ENCODE results near the gene NFATC1.

Gene NFATC1

GRCh38 chr18:79506191-79507075 is 110.7 kb downstream of the NFATC1 start:
- DNase-seq (ENCODE audit: low read depth in 2 of 2, low spot score in 1 of 2): no peak

- no peak for DNase-seq (ENCODE audit: low read depth in 2 of 2, low spot score in 1 of 2)
These were observed 111.4 kb downstream of the NFATC1 start for GRCh38 chr18:79507076-79507545.

GRCh38 chr18:79507546-79508480 is 112.1 kb downstream of the NFATC1 start:
- DNase-seq (ENCODE audit: low read depth in 2 of 2, low spot score in 1 of 2): no peak

- no peak for DNase-seq (ENCODE audit: low read depth in 2 of 2, low spot score in 1 of 2)
These were observed 113.1 kb downstream of the NFATC1 start for GRCh38 chr18:79508565-79509535.

GRCh38 chr18:79509536-79509930 is 113.8 kb downstream of the NFATC1 start:
- DNase-seq (ENCODE audit: low read depth in 2 of 2, low spot score in 1 of 2): no peak

- no peak for DNase-seq (ENCODE audit: low read depth in 2 of 2, low spot score in 1 of 2)
These were observed 114.4 kb downstream of the NFATC1 start for GRCh38 chr18:79510046-79510685.

- DNase-seq (ENCODE audit: low read depth in 2 of 2, low spot score in 1 of 2): no peak
These were observed 115.1 kb downstream of the NFATC1 start for GRCh38 chr18:79510731-79511241.

- no peak for DNase-seq (ENCODE audit: low read depth in 2 of 2, low spot score in 1 of 2)
These were observed 115.5 kb downstream of the NFATC1 start for GRCh38 chr18:79511271-79511670.

GRCh38 chr18:79511671-79512301 is 116.1 kb downstream of the NFATC1 start:
- no peak for DNase-seq (ENCODE audit: low read depth in 2 of 2, low spot score in 1 of 2)

- DNase-seq (ENCODE audit: low read depth in 2 of 2, low spot score in 1 of 2): no peak
These were observed 117.0 kb downstream of the NFATC1 start for GRCh38 chr18:79512461-79513380.

- no peak for DNase-seq (ENCODE audit: low read depth in 2 of 2, low spot score in 1 of 2)
These were observed 117.8 kb downstream of the NFATC1 start for GRCh38 chr18:79513381-79514081.

GRCh38 chr18:79515331-79515730 is 119.6 kb downstream of the NFATC1 start:
- no peak for DNase-seq (ENCODE audit: low read depth in 2 of 2, low spot score in 1 of 2)

- no peak for DNase-seq (ENCODE audit: low read depth in 2 of 2, low spot score in 1 of 2)
These were observed 120.2 kb downstream of the NFATC1 start for GRCh38 chr18:79515944-79516351.

- no peak for DNase-seq (ENCODE audit: low read depth in 2 of 2, low spot score in 1 of 2)
These were observed 120.8 kb downstream of the NFATC1 start for GRCh38 chr18:79516441-79516931.

- DNase-seq (ENCODE audit: low read depth in 2 of 2, low spot score in 1 of 2): no peak
These were observed 121.6 kb downstream of the NFATC1 start for GRCh38 chr18:79517341-79517740.

GRCh38 chr18:79518028-79518682 is 122.4 kb downstream of the NFATC1 start:
- no peak for DNase-seq (ENCODE audit: low read depth in 2 of 2, low spot score in 1 of 2)

- no peak for DNase-seq (ENCODE audit: low read depth in 2 of 2, low spot score in 1 of 2)
These were observed 123.0 kb downstream of the NFATC1 start for GRCh38 chr18:79518683-79519128.

Measured in stimulated activated CD8-positive, alpha-beta memory T cell treated with anti-CD3 and anti-CD28 coated beads, Interleukin-4, amount 100 ng/mL, for 1 hour (primary cell).